Measurements from ENCODE around the gene NLRP3.

Gene NLRP3

DNA sequence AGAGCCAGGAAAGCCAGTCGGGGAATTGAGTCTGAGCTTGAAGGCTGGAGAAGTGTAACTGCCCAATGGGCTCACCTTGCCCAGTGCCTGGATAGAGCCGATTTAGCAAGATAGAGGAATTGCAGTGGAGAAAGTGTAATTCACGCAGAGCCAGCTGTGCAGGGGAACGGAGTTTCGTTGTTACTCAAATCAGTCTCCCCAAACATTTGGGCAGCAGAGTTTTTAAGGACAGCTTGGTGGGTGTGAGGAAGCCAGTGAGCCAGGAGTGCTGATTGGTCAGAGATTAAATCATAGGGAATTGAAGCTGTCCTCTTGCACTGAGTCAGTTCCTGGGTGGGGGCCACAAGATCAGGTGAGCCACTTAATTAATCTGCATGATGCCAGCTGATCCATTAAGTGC, 28.4 kb upstream of the NLRP3 start:
- Histone ChIP-seq H3K9me2 (replicated peaks; ENCODE audit: control insufficient read depth, low read length) (no peaks in the 10 kb centered on the region), H3F3A (ENCODE audit: control insufficient read depth, insufficient read depth) (no peaks in the 10 kb centered on the region; the same call in 1 of the 2 replicates), H3K9me3 (ENCODE audit: control insufficient read depth, insufficient read depth, low read length) (no peaks in the 10 kb centered on the region), H3K4me2 (ENCODE audit: low read length) (no peak overlapping the region), H3K27ac (ENCODE audit: low read depth, low read length) (no peak overlapping the region), H3K36me3 (ENCODE audit: control insufficient read depth, low read length) (no peaks in the 10 kb centered on the region), H4K20me1 (ENCODE audit: control insufficient read depth, insufficient read depth, low read depth, low read length) (no peaks in the 10 kb centered on the region), H3K4me3 (ENCODE audit: low read length) (no peak overlapping the region), H3K27me3 (ENCODE audit: control insufficient read depth, low read length) (peaks cover 29% of the 10 kb centered on the region), H3K79me2 (ENCODE audit: control insufficient read depth, low read length) (no peaks in the 10 kb centered on the region), H3K4me1 (ENCODE audit: control insufficient read depth, low read length) (peaks cover 17% of the 10 kb centered on the region)
- TF ChIP-seq, protein P1, sequence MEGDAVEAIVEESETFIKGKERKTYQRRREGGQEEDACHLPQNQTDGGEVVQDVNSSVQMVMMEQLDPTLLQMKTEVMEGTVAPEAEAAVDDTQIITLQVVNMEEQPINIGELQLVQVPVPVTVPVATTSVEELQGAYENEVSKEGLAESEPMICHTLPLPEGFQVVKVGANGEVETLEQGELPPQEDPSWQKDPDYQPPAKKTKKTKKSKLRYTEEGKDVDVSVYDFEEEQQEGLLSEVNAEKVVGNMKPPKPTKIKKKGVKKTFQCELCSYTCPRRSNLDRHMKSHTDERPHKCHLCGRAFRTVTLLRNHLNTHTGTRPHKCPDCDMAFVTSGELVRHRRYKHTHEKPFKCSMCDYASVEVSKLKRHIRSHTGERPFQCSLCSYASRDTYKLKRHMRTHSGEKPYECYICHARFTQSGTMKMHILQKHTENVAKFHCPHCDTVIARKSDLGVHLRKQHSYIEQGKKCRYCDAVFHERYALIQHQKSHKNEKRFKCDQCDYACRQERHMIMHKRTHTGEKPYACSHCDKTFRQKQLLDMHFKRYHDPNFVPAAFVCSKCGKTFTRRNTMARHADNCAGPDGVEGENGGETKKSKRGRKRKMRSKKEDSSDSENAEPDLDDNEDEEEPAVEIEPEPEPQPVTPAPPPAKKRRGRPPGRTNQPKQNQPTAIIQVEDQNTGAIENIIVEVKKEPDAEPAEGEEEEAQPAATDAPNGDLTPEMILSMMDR (IDR thresholded peaks at IDR 0.05; ENCODE audit: low read depth, low read length, poor library complexity, severe bottlenecking), result no peak
- TF ChIP-seq EZH2phosphoT487 (IDR thresholded peaks at IDR 0.05; ENCODE audit: borderline replicate concordance, low read length), result no peak

DNA sequence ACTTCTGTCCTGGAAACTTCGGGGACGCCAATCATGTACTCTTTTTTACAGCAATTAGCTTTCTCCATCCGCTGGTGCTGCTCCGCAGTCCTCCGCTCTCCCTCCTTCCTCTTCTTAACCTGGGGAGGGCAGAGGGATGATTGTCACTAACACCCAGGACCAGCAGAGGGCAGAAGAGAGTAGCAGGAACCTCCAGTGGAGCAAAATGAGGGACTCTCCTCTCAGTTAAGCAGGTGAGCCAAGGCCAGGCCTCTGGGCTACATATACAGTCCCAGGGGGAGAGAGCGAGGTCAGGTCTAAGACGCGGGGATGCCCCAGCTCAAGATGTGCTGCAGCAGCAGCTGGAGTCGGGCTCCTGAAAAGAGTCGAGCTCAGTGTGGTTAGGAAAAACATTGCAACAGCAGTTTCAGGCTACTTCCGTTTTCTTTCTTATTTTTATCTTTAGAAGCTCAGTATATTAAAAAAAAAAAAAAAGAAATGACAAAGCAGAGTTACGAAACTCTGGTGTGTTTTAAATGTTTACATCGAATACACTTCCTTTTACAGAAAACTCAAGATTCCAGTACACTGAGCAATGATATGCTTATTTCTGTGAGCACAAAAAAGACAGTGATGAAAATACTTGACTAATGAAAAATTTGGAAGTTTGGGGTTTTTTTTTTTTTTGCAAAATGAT, 25.7 kb upstream of the NLRP3 start:
- Histone ChIP-seq H3K9me2 (replicated peaks; ENCODE audit: control insufficient read depth, low read length) (no peaks in the 10 kb centered on the region), H3K36me3 (ENCODE audit: control insufficient read depth, low read length) (no peaks in the 10 kb centered on the region), H3K79me2 (ENCODE audit: control insufficient read depth, low read length) (no peaks in the 10 kb centered on the region), H3K4me2 (ENCODE audit: low read length) (peak overlapping the region; percentile 57), H3F3A (ENCODE audit: control insufficient read depth, insufficient read depth) (no peaks in the 10 kb centered on the region; the same call in 1 of the 2 replicates), H3K4me1 (ENCODE audit: control insufficient read depth, low read length) (peaks cover 17% of the 10 kb centered on the region), H4K20me1 (ENCODE audit: control insufficient read depth, insufficient read depth, low read depth, low read length) (no peaks in the 10 kb centered on the region), H3K27ac (ENCODE audit: low read depth, low read length) (no peak overlapping the region), H3K9me3 (ENCODE audit: control insufficient read depth, insufficient read depth, low read length) (no peaks in the 10 kb centered on the region), H3K27me3 (ENCODE audit: control insufficient read depth, low read length) (peaks cover 29% of the 10 kb centered on the region), H3K4me3 (ENCODE audit: low read length) (peak overlapping the region; percentile 18; the same call in 1 of the 2 replicates)
- TF ChIP-seq, protein P1 (IDR thresholded peaks at IDR 0.05; ENCODE audit: low read depth, low read length, poor library complexity, severe bottlenecking), result peak; percentile 93
- no peak for TF ChIP-seq EZH2phosphoT487 (IDR thresholded peaks at IDR 0.05; ENCODE audit: borderline replicate concordance, low read length)

DNA sequence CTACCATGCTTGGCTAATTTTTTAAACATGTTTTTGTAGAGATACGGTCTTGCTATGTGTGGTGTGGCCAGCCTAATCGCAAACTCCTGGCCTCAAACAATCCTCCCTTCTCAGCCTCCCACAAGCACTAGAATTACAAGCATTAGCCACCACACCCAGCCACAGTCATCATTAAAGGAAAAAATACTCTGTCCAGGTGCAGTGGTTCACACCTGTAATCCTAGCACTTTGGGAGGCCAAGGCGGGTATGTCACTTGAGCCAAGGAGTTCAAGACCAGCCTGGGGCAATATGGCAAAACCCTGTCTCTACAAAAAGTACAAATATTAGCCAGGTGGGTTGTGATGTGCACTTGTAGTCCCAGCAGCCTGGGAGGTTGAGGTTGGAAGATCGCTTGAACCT, 25.0 kb upstream of the NLRP3 start:
- Histone ChIP-seq H3K27me3 (ENCODE audit: control insufficient read depth, low read length) (peaks cover 29% of the 10 kb centered on the region), H3K9me2 (replicated peaks; ENCODE audit: control insufficient read depth, low read length) (no peaks in the 10 kb centered on the region), H3K36me3 (ENCODE audit: control insufficient read depth, low read length) (no peaks in the 10 kb centered on the region), H3K27ac (ENCODE audit: low read depth, low read length) (no peak overlapping the region), H3K79me2 (ENCODE audit: control insufficient read depth, low read length) (no peaks in the 10 kb centered on the region), H3K4me1 (ENCODE audit: control insufficient read depth, low read length) (peaks cover 17% of the 10 kb centered on the region), H3K4me2 (ENCODE audit: low read length) (peak overlapping the region; percentile 57), H3F3A (ENCODE audit: control insufficient read depth, insufficient read depth) (no peaks in the 10 kb centered on the region; the same call in 1 of the 2 replicates), H3K4me3 (ENCODE audit: low read length) (no peak overlapping the region), H4K20me1 (ENCODE audit: control insufficient read depth, insufficient read depth, low read depth, low read length) (no peaks in the 10 kb centered on the region), H3K9me3 (ENCODE audit: control insufficient read depth, insufficient read depth, low read length) (no peaks in the 10 kb centered on the region)
- no peak for TF ChIP-seq EZH2phosphoT487 (IDR thresholded peaks at IDR 0.05; ENCODE audit: borderline replicate concordance, low read length)
- TF ChIP-seq, protein P1 (IDR thresholded peaks at IDR 0.05; ENCODE audit: low read depth, low read length, poor library complexity, severe bottlenecking), result no peak
